NCI-H128 (cell line): Measurements from ENCODE around the gene OR6A2.

Source experiments
- DNase-seq: peaks from one replicate; lab custom pipeline; 2025; ENCODE audit not compliant: unreplicated experiment; lab: John Stamatoyannopoulos, UW

The OR6A2 gene

GRCh38 chr11:6757373-6757967 lies 42.0 kb downstream of the OR6A2 start:
- peak; percentile 20 for DNase-seq

DNA sequence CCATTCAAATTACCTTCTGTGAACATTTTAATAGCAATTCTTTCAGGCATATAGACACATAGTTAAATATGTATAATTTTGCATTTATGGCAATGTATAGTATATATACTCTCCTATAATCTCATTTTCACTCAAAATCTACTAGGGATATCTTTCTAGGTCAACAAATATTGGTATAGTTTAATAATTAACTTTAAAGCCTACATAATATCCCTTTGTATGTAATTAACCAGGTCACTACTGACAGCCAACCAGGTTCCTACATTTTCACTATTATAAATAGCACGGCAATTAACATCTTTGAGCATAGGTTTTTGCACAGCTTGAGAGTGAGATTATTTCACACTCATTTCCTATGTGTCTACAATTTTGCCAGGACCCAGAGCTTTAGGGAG lies 43.5 kb downstream of the OR6A2 start:
- DNase-seq: no peak

DNA sequence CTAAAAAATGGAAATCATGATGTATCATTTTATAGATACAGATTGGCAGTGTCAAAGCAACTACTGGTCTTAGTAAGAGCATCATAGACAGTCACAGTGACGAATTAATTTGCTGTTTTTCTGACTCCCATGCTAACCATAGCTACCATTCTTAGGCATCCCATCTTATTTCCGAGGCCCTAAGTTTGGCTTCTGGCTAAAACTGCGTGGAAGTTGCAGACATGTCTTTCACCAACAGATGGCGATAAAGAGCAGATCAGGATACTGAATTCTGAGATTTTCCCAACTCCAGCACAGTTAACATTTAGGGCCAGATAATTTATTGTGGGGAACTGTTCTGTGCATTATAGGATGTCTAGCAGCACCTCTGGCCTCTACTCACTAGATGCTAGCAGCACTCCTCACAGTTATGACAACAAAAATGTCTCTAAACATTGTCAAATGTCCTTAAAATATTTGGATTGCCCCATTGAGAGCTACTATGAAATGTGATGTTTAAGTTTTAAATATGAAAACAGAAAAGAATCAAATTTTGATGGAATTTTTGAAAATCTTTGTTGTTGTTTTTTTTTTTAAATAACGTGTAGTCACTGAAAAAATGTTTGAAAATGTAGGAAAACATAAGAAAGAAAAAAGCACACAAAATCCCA lies 44.1 kb downstream of the OR6A2 start:
- DNase-seq: no peak

DNA sequence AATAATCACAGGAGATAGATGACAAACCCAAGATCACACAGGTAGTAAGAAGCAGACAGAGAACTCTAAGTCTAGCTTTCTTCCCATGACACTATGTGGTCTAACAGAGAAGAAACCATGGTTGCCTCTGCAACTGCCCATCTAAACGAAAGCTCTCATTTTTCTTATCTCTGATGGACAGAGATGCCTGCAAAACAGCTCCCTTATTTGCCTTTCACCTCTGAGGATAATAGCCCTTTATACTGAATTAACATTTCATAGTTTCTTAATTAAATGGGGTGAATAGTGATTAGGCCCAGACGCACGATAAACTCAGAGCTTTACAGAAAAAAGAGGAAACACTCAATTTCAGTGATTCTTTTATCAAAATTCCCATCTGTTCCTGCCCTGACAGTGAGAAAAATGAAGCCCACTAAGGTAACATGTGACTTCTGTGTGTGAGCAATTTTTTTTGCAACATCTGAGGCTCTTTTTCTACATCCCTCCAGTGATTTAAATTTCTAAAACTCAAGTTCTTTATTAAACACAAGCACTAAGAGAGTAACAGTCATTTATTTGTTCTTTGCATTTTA lies 52.3 kb downstream of the OR6A2 start:
- no peak for DNase-seq

DNA sequence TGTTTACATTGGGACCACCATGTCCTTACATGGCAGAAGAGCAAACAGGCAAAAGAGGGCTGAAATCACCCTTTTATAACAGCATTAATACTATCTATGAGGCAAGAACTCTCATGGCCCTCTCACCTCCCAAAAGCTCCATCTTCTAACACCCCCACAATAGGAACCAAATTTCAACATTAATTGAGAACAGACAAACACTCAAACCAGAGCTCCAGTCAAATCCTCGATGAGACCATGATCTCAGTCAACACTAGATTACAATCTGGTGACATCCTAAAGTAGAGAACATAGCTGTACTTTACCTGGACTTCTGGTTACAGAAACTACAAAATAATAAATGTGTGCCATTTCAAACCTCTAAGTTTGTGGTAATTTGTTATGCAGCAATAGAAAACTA lies 52.9 kb downstream of the OR6A2 start:
- DNase-seq: no peak

GRCh38 chr11:6746086-6746618 lies 53.3 kb downstream of the OR6A2 start:
- DNase-seq: no peak

DNA sequence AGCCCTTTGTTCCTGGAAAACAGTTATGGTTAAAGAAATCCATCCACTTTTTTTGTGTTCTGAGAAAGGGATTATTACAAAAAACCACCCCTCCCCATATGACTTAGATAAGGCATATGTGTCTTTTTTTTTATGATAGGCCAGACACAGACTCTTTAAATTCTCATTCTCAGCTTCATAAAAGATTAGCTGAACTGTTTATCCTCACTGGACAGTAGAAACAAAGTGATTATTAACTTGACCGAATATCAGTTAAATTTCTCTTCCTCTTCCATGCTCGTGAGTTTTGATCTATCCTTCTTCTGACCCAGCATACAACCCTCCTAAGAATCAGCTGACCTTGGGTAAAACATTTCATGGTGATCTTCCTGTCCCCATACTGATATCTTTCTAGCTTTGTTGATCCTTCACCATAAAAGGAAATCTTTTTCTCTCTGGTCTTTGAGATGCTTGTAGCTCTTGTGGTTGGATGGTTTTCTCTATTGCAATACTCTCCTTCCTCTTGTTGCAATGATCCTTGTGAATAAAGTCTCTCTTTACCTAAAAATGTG lies 53.9 kb downstream of the OR6A2 start:
- DNase-seq: no peak

GRCh38 chr11:6745018-6745417 lies 54.5 kb downstream of the OR6A2 start:
- no peak for DNase-seq

DNA sequence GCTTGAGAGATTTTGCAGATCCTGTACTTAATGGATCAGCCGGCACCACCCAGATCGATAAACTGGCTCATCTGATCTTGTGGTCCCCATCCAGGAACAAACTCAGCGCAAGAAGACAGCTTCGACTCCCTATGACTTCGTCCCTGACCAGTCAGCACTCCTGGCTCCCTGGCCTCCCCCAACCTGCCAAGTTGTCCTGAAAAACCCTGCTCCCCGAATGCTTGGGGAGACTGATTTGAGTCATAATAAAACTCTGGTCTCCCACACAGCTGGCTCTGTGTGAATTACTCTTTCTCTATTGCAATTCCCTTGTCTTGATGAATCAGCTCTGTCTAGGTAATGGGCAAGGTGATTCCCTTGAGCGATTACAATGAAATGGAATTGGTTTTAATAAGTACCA lies 57.2 kb downstream of the OR6A2 start:
- no peak for DNase-seq
